ENCODE measurements around the gene RDX.

The RDX gene

DNA sequence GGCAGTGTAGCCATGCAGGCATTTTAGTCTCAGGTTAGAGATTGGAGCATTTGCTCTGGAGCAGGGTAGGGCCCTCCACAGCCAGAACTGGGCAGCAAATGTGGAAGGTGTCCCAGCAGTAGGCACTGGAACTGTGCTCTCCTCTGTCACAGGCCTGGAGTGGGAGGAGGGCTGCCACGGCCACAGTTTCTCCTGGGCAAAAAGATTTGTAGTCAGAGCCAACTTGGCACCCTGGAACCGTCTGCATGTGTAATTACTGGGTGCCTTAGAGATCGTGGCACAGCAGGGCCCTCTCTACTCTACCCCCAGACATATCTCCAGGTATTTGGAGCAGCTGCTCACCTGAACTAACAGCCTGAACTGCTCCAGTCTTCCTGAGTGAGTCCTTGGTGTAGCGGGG lies 109.5 kb downstream of the RDX start:
- H3K36me3 ChIP-seq (ENCODE audit: control insufficient read depth, insufficient read depth, low read length), result no peaks in the 10 kb centered on the region
- H3K27ac ChIP-seq (ENCODE audit: low read length), result no peak overlapping the region

DNA sequence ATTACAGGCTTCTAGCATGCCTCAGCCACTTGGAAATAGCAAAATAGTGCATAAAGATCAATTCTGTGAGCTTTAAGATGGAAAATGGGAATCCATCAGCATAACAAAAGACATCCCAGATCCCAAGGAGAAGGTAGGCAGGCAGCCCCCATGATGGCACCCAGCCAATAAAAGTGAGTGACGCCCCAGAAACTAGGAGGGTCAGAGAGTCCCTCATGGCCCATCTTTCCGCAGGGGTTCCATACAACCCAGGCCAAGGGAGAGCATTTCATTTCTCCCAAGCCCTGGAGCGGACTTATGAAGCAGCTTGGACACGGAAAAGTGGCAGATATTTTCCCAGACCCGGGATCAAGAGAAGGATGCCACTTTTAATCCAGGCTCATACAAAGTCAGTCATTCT lies 110.0 kb downstream of the RDX start:
- H3K36me3 ChIP-seq (ENCODE audit: control insufficient read depth, insufficient read depth, low read length), result no peaks in the 10 kb centered on the region
- WGBS (ENCODE audit: insufficient coverage, insufficient read length), result no CpG with 5 or more reads among the region's 5 CpGs
- no peak overlapping the region for H3K4me3 ChIP-seq (ENCODE audit: low read length)
- no peak overlapping the region for H3K27ac ChIP-seq (ENCODE audit: low read length)
- no peaks in the 10 kb centered on the region for H3K27me3 ChIP-seq (ENCODE audit: control insufficient read depth, insufficient read depth, low read length)
- no peaks in the 10 kb centered on the region; the same call in 1 of the 2 replicates for H3K4me1 ChIP-seq (ENCODE audit: control insufficient read depth, insufficient read depth, low read length)
- DNase-seq (ENCODE audit: low read depth, low spot score), result no peak
- H3K9me3 ChIP-seq (ENCODE audit: control insufficient read depth, insufficient read depth, low read length), result no peaks in the 10 kb centered on the region

More for the DNA sequence above, 109.5 kb downstream of the RDX start:
- no peaks in the 10 kb centered on the region for H3K27me3 ChIP-seq (ENCODE audit: control insufficient read depth, insufficient read depth, low read length)
- H3K9me3 ChIP-seq (ENCODE audit: control insufficient read depth, insufficient read depth, low read length), result no peaks in the 10 kb centered on the region
- H3K4me3 ChIP-seq (ENCODE audit: low read length), result no peak overlapping the region
- no CpG with 5 or more reads among the region's 4 CpGs for WGBS (ENCODE audit: insufficient coverage, insufficient read length)
- no peaks in the 10 kb centered on the region; the same call in 1 of the 2 replicates for H3K4me1 ChIP-seq (ENCODE audit: control insufficient read depth, insufficient read depth, low read length)
- DNase-seq (ENCODE audit: low read depth, low spot score), result no peak

DNA sequence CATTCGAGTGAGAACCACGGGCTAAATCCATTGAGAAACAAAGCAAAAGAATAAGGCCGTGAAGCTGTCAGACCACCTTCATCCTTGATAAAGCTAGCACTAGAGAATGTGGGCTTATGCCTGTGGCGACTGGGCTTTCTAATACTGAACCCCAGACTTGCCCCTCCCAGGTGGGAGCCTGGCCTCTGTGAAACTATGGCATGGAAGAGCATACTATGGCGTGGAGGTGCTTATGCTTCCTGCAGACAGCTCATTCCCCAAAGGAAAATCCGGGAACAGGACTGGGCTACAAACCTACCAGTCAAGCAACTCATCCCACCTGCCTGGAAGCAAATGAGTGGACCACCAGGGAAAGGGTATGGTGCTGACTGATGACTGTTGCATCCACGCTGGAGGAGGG lies 110.8 kb downstream of the RDX start:
- Histone ChIP-seq H3K4me1 (ENCODE audit: control insufficient read depth, insufficient read depth, low read length) (no peaks in the 10 kb centered on the region; the same call in 1 of the 2 replicates), H3K27me3 (ENCODE audit: control insufficient read depth, insufficient read depth, low read length) (no peaks in the 10 kb centered on the region), H3K4me3 (ENCODE audit: low read length) (no peak overlapping the region), H3K9me3 (ENCODE audit: control insufficient read depth, insufficient read depth, low read length) (no peaks in the 10 kb centered on the region), H3K36me3 (ENCODE audit: control insufficient read depth, insufficient read depth, low read length) (no peaks in the 10 kb centered on the region), H3K27ac (ENCODE audit: low read length) (no peak overlapping the region)
- whole genome bisulfite sequencing (ENCODE audit: insufficient coverage, insufficient read length), result no CpG with 5 or more reads among the region's 7 CpGs
- DNase-seq (ENCODE audit: low read depth, low spot score), result no peak

DNA sequence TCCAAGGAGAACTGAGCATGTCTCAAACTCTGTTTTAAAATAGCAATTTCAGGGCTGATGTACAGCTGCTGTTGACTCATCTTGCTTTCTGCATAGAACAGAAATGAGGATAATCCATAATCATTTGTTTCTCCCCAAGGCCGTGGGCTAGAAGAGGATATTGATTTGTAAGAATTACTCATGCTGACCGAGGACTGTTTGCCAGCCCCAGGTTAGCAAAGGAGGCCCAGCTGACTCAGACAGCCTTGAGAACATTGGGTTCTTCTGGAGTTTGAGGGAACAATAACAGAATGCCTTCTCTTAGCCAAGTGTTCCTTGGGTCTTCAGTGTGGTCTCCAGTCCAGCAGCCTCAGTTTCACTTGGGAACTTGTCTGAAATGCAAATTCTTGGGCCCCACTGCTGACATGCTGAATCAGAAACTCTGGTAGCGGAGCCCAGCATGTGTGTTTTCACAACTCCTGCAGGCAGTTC lies 111.3 kb downstream of the RDX start:
- no peaks in the 10 kb centered on the region for H3K27me3 ChIP-seq (ENCODE audit: control insufficient read depth, insufficient read depth, low read length)
- no peaks in the 10 kb centered on the region for H3K36me3 ChIP-seq (ENCODE audit: control insufficient read depth, insufficient read depth, low read length)
- no CpG with 5 or more reads among the region's 3 CpGs for WGBS (ENCODE audit: insufficient coverage, insufficient read length)
- H3K4me1 ChIP-seq (ENCODE audit: control insufficient read depth, insufficient read depth, low read length), result no peaks in the 10 kb centered on the region; the same call in 1 of the 2 replicates
- no peak overlapping the region for H3K4me3 ChIP-seq (ENCODE audit: low read length)
- no peak overlapping the region for H3K27ac ChIP-seq (ENCODE audit: low read length)
- DNase-seq (ENCODE audit: low read depth, low spot score), result no peak
- no peaks in the 10 kb centered on the region for H3K9me3 ChIP-seq (ENCODE audit: control insufficient read depth, insufficient read depth, low read length)

DNA sequence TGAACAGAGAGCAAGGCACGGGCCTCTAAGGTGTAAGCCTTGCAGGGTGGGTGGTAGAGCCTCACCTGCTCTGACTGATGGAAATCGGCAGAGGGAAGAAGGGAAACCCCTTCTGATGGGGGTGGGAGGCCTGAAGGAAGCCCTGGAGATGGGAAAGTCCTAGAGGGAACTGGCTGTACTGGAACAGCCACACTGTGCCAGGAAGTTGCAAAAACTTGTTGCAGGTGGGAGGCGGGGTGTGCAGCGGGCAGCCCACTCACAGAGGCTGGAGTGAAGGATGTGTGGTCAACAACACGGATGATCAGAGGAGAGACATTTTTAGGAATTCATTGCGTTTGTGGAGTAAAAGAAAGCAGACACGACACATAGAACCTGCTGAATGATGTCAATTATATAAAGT lies 112.0 kb downstream of the RDX start:
- WGBS (ENCODE audit: insufficient coverage, insufficient read length), result no CpG with 5 or more reads among the region's 7 CpGs
- Histone ChIP-seq H3K4me1 (ENCODE audit: control insufficient read depth, insufficient read depth, low read length) (no peaks in the 10 kb centered on the region; the same call in 1 of the 2 replicates), H3K27me3 (ENCODE audit: control insufficient read depth, insufficient read depth, low read length) (no peaks in the 10 kb centered on the region), H3K4me3 (ENCODE audit: low read length) (no peak overlapping the region), H3K27ac (ENCODE audit: low read length) (no peak overlapping the region), H3K9me3 (ENCODE audit: control insufficient read depth, insufficient read depth, low read length) (no peaks in the 10 kb centered on the region), H3K36me3 (ENCODE audit: control insufficient read depth, insufficient read depth, low read length) (no peaks in the 10 kb centered on the region)
- no peak for DNase-seq (ENCODE audit: low read depth, low spot score)

DNA sequence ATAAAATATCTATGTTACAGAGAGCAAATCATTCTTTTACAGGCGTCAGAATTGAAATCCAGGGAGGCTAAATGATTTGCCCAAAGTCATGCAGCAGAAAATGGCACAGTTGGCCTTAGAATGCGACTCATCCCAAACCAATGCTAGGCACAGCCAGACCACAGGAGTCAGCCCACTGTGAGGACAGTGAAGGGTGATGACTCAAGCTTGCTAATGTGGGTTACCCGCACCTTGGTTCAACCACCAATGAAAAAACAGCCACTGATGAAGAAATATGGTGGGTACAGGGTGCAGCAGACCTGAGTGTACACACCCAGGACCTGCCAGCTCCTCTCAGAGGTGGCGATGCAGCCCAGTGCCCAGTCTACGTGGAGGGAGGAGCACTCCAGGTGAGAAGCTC lies 113.5 kb downstream of the RDX start:
- no peak for DNase-seq (ENCODE audit: low read depth, low spot score)
- no peaks in the 10 kb centered on the region for H3K27me3 ChIP-seq (ENCODE audit: control insufficient read depth, insufficient read depth, low read length)
- no peak overlapping the region for H3K27ac ChIP-seq (ENCODE audit: low read length)
- H3K4me1 ChIP-seq (ENCODE audit: control insufficient read depth, insufficient read depth, low read length), result no peaks in the 10 kb centered on the region; the same call in 1 of the 2 replicates
- H3K4me3 ChIP-seq (ENCODE audit: low read length), result no peak overlapping the region
- H3K9me3 ChIP-seq (ENCODE audit: control insufficient read depth, insufficient read depth, low read length), result no peaks in the 10 kb centered on the region
- no peaks in the 10 kb centered on the region for H3K36me3 ChIP-seq (ENCODE audit: control insufficient read depth, insufficient read depth, low read length)
- no CpG with 5 or more reads among the region's 5 CpGs for WGBS (ENCODE audit: insufficient coverage, insufficient read length)

DNA sequence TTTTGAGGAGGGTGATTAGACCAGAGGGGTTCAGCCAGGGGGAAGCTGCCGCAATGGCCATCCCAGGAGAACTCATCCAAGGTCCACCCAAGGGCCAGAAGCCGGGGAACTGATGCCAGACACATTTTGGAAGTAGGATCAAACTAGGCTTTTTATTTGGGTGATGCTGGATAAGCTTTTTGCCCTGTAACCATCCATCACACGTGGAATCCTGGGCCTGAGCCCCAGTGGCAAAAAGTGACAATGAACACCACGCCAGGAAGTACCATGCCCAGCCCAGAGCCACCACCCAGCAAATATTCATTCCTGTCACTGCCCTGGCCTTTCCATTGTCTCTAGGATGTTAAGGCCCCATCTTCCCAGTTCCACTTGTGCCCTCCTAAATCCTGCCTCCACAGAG lies 117.3 kb downstream of the RDX start:
- H3K36me3 ChIP-seq (ENCODE audit: control insufficient read depth, insufficient read depth, low read length), result no peaks in the 10 kb centered on the region
- no peaks in the 10 kb centered on the region for H3K27me3 ChIP-seq (ENCODE audit: control insufficient read depth, insufficient read depth, low read length)
- no peak for DNase-seq (ENCODE audit: low read depth, low spot score)
- H3K27ac ChIP-seq (ENCODE audit: low read length), result no peak overlapping the region
- no CpG with 5 or more reads among the region's 4 CpGs for WGBS (ENCODE audit: insufficient coverage, insufficient read length)
- H3K4me3 ChIP-seq (ENCODE audit: low read length), result no peak overlapping the region
- no peaks in the 10 kb centered on the region for H3K9me3 ChIP-seq (ENCODE audit: control insufficient read depth, insufficient read depth, low read length)
- peaks cover 9% of the 10 kb centered on the region for H3K4me1 ChIP-seq (ENCODE audit: control insufficient read depth, insufficient read depth, low read length)

DNA sequence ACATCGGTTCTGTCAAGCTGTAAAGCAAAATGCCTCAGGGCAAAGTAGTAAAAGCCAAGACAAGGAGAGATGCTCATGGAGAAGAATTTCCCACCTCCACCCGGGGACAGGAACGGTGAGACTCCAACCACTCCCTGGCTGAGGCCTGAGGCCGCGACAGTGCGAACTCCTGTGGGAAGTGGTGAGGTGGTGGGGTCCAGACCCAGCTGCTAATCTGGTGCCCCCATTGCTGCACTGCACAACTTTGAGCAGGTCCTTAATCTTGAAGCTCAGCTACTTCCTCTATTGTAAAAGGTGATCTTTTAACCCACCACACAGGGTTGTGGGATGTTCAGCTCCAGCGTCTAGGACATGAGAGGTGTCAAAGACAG lies 119.3 kb downstream of the RDX start:
- WGBS (ENCODE audit: insufficient coverage, insufficient read length), result no CpG with 5 or more reads among the region's 7 CpGs
- Histone ChIP-seq H3K4me1 (ENCODE audit: control insufficient read depth, insufficient read depth, low read length) (peaks cover 9% of the 10 kb centered on the region), H3K4me3 (ENCODE audit: low read length) (no peak overlapping the region), H3K9me3 (ENCODE audit: control insufficient read depth, insufficient read depth, low read length) (no peaks in the 10 kb centered on the region), H3K36me3 (ENCODE audit: control insufficient read depth, insufficient read depth, low read length) (no peaks in the 10 kb centered on the region), H3K27ac (ENCODE audit: low read length) (no peak overlapping the region), H3K27me3 (ENCODE audit: control insufficient read depth, insufficient read depth, low read length) (no peaks in the 10 kb centered on the region)
- DNase-seq (ENCODE audit: low read depth, low spot score), result no peak

DNA sequence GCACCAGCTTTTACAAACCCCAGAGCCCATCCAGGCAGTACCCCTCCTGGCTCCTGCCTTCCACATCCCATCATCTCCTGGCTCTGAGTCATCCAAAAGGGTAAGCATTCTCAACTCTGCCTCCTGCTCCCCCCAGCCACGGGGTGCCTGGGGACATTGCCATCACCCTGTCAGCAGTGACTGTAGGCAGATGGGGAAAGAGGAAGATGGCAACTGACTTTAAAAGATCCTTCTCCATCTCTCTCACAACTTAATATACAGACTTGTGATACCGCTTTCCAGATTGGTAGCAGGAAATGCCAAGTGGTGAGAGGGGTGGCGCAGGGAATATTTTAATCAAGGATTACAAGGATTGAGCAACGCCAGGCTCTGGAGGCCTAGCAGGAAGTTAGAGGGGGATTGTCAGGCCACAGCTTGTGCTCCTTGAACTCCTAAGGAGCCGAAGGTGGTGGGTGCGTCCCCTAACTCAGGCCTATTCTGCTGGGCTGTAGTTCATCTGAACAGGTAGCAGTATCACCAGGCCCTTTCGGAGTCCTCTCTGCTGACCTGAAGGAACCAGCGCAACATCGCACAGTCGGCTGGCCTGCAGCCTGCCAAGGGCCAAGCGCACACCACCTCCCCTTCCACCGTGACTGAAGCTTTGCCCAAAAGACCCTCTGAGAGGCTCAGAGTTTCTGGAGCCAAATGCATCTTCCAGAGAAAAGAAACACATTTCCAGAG lies 119.9 kb downstream of the RDX start:
- no CpG with 5 or more reads among the region's 12 CpGs for WGBS (ENCODE audit: insufficient coverage, insufficient read length)
- Histone ChIP-seq H3K4me1 (ENCODE audit: control insufficient read depth, insufficient read depth, low read length) (peaks cover 9% of the 10 kb centered on the region), H3K27ac (ENCODE audit: low read length) (no peak overlapping the region)

DNA sequence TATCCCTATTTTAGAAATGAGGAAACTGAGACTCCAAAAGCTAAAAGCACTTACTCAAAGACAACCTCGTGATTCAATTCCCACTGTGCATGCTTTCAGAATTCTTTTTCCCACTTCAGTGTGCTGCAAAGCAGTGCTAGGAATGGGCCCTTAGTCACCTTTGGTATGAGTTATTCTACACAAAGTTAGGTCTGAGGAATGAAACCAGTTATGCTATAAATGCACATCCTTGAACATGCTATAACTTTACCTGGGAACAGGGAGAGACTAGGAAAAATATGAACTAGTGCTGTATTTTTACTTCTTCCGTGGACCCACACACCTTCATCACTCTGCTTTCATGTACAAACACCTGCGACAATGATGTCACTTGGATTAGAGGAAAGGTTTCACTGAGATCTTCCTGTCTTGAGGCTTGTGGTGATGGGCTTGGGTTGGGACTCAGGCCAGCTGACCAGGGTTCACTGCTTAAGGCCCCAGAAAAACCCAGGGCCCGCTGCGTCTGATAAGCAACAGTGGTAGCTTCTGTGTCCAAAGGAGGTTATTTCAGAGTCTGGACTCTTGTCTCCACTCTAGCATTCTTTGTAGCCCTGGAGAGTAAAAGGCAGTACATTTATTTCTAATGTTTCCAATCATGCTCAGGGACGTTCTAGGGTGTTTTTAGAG lies 121.6 kb downstream of the RDX start:
- no CpG with 5 or more reads among the region's 6 CpGs for WGBS (ENCODE audit: insufficient coverage, insufficient read length)
- Histone ChIP-seq H3K36me3 (ENCODE audit: control insufficient read depth, insufficient read depth, low read length) (no peaks in the 10 kb centered on the region), H3K27ac (ENCODE audit: low read length) (no peak overlapping the region), H3K4me1 (ENCODE audit: control insufficient read depth, insufficient read depth, low read length) (peaks cover 9% of the 10 kb centered on the region), H3K4me3 (ENCODE audit: low read length) (no peak overlapping the region), H3K27me3 (ENCODE audit: control insufficient read depth, insufficient read depth, low read length) (no peaks in the 10 kb centered on the region), H3K9me3 (ENCODE audit: control insufficient read depth, insufficient read depth, low read length) (no peaks in the 10 kb centered on the region)
- DNase-seq (ENCODE audit: low read depth, low spot score), result no peak

More for the DNA sequence above, 119.9 kb downstream of the RDX start:
- no peaks in the 10 kb centered on the region for H3K9me3 ChIP-seq (ENCODE audit: control insufficient read depth, insufficient read depth, low read length)
- no peaks in the 10 kb centered on the region for H3K27me3 ChIP-seq (ENCODE audit: control insufficient read depth, insufficient read depth, low read length)
- H3K4me3 ChIP-seq (ENCODE audit: low read length), result no peak overlapping the region
- H3K36me3 ChIP-seq (ENCODE audit: control insufficient read depth, insufficient read depth, low read length), result no peaks in the 10 kb centered on the region
- no peak for DNase-seq (ENCODE audit: low read depth, low spot score)

Measured in iPS DF 6.9 (cell line).